OCI-LY7 (cell line): Measurements from ENCODE around the gene PRIMA1. TPM values are rescaled to one million over a fixed set of nuclear protein-coding genes. Genes with fewer than 3 reads are reported as not detected.

ENCODE experiments used
- BruUV-seq: library from RNA; stranded (reverse); fragments of 400-500 nt; replicated peaks from 2 replicates; lab custom pipeline; 2021; lab: Mats Ljungman, UMichigan
- CTCF ChIA-PET: fragments of 300-600 bp; sonication (Branson Sonifier 250); formaldehyde crosslinking; loops from one replicate; lab custom pipeline; 2022; ENCODE audit warnings: antibody characterized with exemption; ENCODE audit not compliant: unreplicated experiment; lab: Charles Lee
- POLR2A ChIA-PET: fragments of 300-600 bp; sonication (Branson Sonifier 250); formaldehyde crosslinking; loops from one replicate; lab custom pipeline; 2022; ENCODE audit warnings: antibody characterized with exemption; lab: Charles Lee
- DNase-seq: peaks from one replicate; pipeline ENCODE4 v3.0.0-alpha.2; 2015; ENCODE audit warnings: low spot score
- H2AFZ ChIP-seq: fragments of 200-600 bp; sonication (generic), shearing (Covaris generic); 2 replicates; pipeline ENCODE4 v1.6.1; 2014; ENCODE audit warnings: mild to moderate bottlenecking, antibody characterized with exemption, low read length, moderate library complexity
- H3K27ac ChIP-seq: fragments of 200-600 bp; sonication (generic); 2 replicates; pipeline ENCODE4 v1.5.1; 2014; ENCODE audit warnings: mixed run types, low read depth, mild to moderate bottlenecking, moderate library complexity, low read length, inconsistent platforms; ENCODE audit not compliant: poor library complexity, severe bottlenecking
- H3K36me3 ChIP-seq: fragments of 200-600 bp; sonication (generic); 2 replicates; pipeline ENCODE4 v1.6.1; 2014; ENCODE audit warnings: mild to moderate bottlenecking, antibody characterized with exemption, low read length, moderate library complexity, mixed read lengths; ENCODE audit not compliant: insufficient read depth
- H3K4me1 ChIP-seq: fragments of 200-600 bp; sonication (generic); 2 replicates; pipeline ENCODE4 v1.5.1; 2014; ENCODE audit warnings: mild to moderate bottlenecking, low read length; ENCODE audit not compliant: insufficient read depth, poor library complexity, severe bottlenecking
- H3K4me2 ChIP-seq: fragments of 200-600 bp; sonication (generic); 2 replicates; pipeline ENCODE4 v1.6.1; 2014; ENCODE audit warnings: mild to moderate bottlenecking, low read length
- H3K4me3 ChIP-seq: fragments of 200-600 bp; sonication (generic); 2 replicates; pipeline ENCODE4 v1.5.1; 2014; ENCODE audit warnings: mild to moderate bottlenecking, low read depth, low read length; ENCODE audit not compliant: poor library complexity, severe bottlenecking
- H3K79me2 ChIP-seq: fragments of 200-600 bp; sonication (generic); 2 replicates; pipeline ENCODE4 v1.6.1; 2016; ENCODE audit warnings: low read depth, mild to moderate bottlenecking, low read length, moderate library complexity, mixed read lengths; ENCODE audit not compliant: insufficient read depth
- H3K9me2 ChIP-seq: fragments of 200-600 bp; sonication (generic); 2 replicates; pipeline ENCODE4 v1.6.1; 2016; ENCODE audit warnings: mild to moderate bottlenecking, low read length, mixed read lengths; ENCODE audit not compliant: insufficient read depth
- H3K9me3 ChIP-seq: fragments of 200-600 bp; sonication (generic); 2 replicates; pipeline ENCODE4 v1.6.1; 2014; ENCODE audit warnings: mild to moderate bottlenecking, mixed run types, low read length, mixed read lengths
- H4K20me1 ChIP-seq: fragments of 200-600 bp; sonication (generic); 2 replicates; pipeline ENCODE4 v1.6.1; 2014; ENCODE audit warnings: mild to moderate bottlenecking, antibody characterized with exemption, low read length, moderate library complexity, mixed read lengths; ENCODE audit not compliant: insufficient read depth
- EZH2phosphoT487 ChIP-seq: fragments of 200-600 bp; sonication (generic); IDR thresholded peaks from 2 replicates; pipeline ENCODE4 v1.6.1; 2018; ENCODE audit warnings: low read depth, borderline replicate concordance, mild to moderate bottlenecking, mixed run types, antibody characterized with exemption, low read length, moderate library complexity, mixed read lengths
- intact Hi-C: fragments of 100-400 bp; cut with micrococcal nuclease; formaldehyde crosslinking; loops from one replicate; pipeline ENCODE4 v1.10.0; 2022; ENCODE audit not compliant: unreplicated experiment
- total RNA-seq, 2 experiments: library from RNA; depleted of rRNA in 1 of 2; stranded (reverse); fragments of >200 nt in 1 of 2; shearing (Covaris generic) in 1 of 2; gene quantifications; 2 replicates each; pipeline ENCODE4 v1.2.3, GENCODE V29; 2014 to 2022
- TF ChIP-seq, protein P1 (sequence below): fragments of 200-600 bp; sonication (generic); conservative IDR thresholded peaks from 2 replicates; pipeline ENCODE4 v1.5.1; 2014; ENCODE audit warnings: mild to moderate bottlenecking, antibody characterized with exemption, low read length, moderate library complexity, mixed read lengths

Gene PRIMA1
- total RNA-seq, 2 experiments from 2014 or later = not detected

DNA sequence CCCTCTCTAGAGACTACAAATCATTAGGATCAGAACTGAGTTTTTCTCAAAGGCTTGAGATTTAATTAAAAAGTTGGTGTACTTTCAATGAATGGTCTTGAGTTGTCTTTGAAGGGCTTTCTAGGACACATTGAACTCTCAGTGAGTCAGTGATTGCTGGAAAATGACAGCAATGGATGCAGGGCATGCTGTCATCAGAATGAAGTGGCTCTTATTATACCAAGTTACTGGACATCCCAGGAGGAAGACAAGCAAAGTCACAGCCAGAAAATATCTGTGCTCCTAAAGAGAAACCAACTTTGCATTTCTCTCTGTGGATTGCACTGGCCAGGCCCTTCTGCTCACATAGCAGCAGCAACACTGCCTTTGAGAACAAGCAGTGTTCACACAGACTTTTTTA is 112.6 kb downstream of the PRIMA1 start:
- no peak overlapping the region for H3K4me2 ChIP-seq
- no TSS peak for BruUV-seq
- no peaks in the 10 kb centered on the region for H3K36me3 ChIP-seq
- H3K79me2 ChIP-seq = no peaks in the 10 kb centered on the region
- no peak overlapping the region for H2AFZ ChIP-seq
- no peak overlapping the region for H3K4me3 ChIP-seq
- intact Hi-C loops = no loop called here
- ChIA-PET CTCF (no interaction called here), POLR2A (no interaction called here)
- H4K20me1 ChIP-seq = no peaks in the 10 kb centered on the region
- no peaks in the 10 kb centered on the region for H3K9me3 ChIP-seq
- no peaks in the 10 kb centered on the region for H3K4me1 ChIP-seq
- TF ChIP-seq, protein P1, sequence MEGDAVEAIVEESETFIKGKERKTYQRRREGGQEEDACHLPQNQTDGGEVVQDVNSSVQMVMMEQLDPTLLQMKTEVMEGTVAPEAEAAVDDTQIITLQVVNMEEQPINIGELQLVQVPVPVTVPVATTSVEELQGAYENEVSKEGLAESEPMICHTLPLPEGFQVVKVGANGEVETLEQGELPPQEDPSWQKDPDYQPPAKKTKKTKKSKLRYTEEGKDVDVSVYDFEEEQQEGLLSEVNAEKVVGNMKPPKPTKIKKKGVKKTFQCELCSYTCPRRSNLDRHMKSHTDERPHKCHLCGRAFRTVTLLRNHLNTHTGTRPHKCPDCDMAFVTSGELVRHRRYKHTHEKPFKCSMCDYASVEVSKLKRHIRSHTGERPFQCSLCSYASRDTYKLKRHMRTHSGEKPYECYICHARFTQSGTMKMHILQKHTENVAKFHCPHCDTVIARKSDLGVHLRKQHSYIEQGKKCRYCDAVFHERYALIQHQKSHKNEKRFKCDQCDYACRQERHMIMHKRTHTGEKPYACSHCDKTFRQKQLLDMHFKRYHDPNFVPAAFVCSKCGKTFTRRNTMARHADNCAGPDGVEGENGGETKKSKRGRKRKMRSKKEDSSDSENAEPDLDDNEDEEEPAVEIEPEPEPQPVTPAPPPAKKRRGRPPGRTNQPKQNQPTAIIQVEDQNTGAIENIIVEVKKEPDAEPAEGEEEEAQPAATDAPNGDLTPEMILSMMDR = no peak
- no peak for TF ChIP-seq EZH2phosphoT487
- H3K9me2 ChIP-seq = no peaks in the 10 kb centered on the region
- H3K27ac ChIP-seq = no peak overlapping the region
- DNase-seq = no peak

DNA sequence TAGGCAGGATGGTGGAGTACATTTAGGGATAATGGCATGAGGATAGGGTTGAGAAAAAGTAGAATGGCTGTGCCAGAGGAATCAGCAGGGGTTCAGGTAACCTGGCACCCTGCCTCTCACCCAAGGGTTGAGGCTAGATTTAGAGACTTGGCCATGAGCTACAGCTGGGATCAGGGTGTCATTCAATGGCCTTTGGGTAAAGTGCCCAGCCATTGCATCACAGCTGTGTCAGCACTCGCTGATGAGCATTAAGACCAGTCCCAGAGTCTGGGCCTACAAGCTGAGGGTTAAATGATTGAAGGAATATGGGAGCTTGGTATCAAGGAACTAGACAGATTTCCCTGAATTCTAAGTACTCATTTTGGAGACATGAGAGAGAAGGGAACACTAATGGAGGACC is 113.9 kb downstream of the PRIMA1 start:
- Histone ChIP-seq H4K20me1 (no peaks in the 10 kb centered on the region), H3K4me2 (no peak overlapping the region), H3K36me3 (no peaks in the 10 kb centered on the region), H3K9me3 (no peaks in the 10 kb centered on the region), H3K27ac (no peak overlapping the region), H3K9me2 (no peaks in the 10 kb centered on the region), H3K79me2 (no peaks in the 10 kb centered on the region), H3K4me3 (no peak overlapping the region), H2AFZ (no peak overlapping the region), H3K4me1 (no peaks in the 10 kb centered on the region)
- DNase-seq = no peak
- ChIA-PET POLR2A (no interaction called here), CTCF (no interaction called here)
- BruUV-seq = no TSS peak
- intact Hi-C loops = no loop called here
- TF ChIP-seq, protein P1 = no peak
- no peak for TF ChIP-seq EZH2phosphoT487

DNA sequence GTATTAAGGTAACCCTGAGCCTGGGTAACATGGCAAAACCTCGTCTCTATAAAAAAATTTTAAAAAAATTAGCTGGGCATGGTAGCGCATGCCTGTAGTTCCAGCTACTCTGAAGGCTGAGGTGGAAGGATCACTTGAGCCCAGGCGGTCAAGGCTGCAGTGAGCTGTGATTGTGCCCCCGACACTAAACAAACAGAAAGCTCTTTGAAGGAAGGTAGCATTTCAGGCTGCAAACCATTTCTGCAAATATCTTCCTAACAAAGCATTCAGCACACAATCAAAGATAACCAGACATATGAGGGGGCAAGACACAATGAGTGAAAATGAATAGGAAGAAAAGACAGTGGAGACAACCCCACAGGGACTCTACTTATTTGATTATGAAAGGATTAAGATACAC is 118.7 kb downstream of the PRIMA1 start:
- Histone ChIP-seq H2AFZ (no peak overlapping the region), H3K9me3 (peaks cover 14% of the 10 kb centered on the region; the same call in 1 of the 2 replicates), H3K36me3 (no peaks in the 10 kb centered on the region), H3K9me2 (no peaks in the 10 kb centered on the region), H4K20me1 (no peaks in the 10 kb centered on the region), H3K79me2 (no peaks in the 10 kb centered on the region), H3K4me3 (no peak overlapping the region), H3K4me1 (no peaks in the 10 kb centered on the region), H3K27ac (no peak overlapping the region), H3K4me2 (no peak overlapping the region)
- no peak for DNase-seq
- intact Hi-C loops = no loop called here
- TF ChIP-seq, protein P1 = no peak
- no peak for TF ChIP-seq EZH2phosphoT487
- CTCF ChIA-PET = no interaction called here
- POLR2A ChIA-PET = no interaction called here
- BruUV-seq = no TSS peak

Other genes starting within 250 kb of the PRIMA1 start
- gene FAM181A, start 138.9 kb upstream of the PRIMA1 start, total RNA-seq (2014; rRNA removed; shearing (Covaris generic)) = not detected in 2 replicates
- not detected in 2 replicates for gene FAM181A, start 138.9 kb upstream of the PRIMA1 start, total RNA-seq (2022)
- gene ASB2, start 188.1 kb upstream of the PRIMA1 start, total RNA-seq (2014; rRNA removed; shearing (Covaris generic)) = 15.0 and 21.7 TPM in 2 replicates
- gene ASB2, start 188.1 kb upstream of the PRIMA1 start, total RNA-seq (2022) = 16.1 and 23.6 TPM in 2 replicates
- not detected in 2 replicates for gene CCDC197, start 208.8 kb upstream of the PRIMA1 start, total RNA-seq (2014; rRNA removed; shearing (Covaris generic))
- not detected in 2 replicates for gene CCDC197, start 208.8 kb upstream of the PRIMA1 start, total RNA-seq (2022)
- gene OTUB2, start 237.9 kb upstream of the PRIMA1 start, total RNA-seq (2014; rRNA removed; shearing (Covaris generic)) = 0.28 and 0.44 TPM in 2 replicates
- 0.48 and 0.84 TPM in 2 replicates for gene OTUB2, start 237.9 kb upstream of the PRIMA1 start, total RNA-seq (2022)